ENCODE data around the gene TECTB. TPM values are rescaled to one million over a fixed set of nuclear protein-coding genes. Genes with fewer than 3 reads are reported as not detected.

TECTB gene
- total and polyA plus RNA-seq, 11 donors, result not detected

DNA sequence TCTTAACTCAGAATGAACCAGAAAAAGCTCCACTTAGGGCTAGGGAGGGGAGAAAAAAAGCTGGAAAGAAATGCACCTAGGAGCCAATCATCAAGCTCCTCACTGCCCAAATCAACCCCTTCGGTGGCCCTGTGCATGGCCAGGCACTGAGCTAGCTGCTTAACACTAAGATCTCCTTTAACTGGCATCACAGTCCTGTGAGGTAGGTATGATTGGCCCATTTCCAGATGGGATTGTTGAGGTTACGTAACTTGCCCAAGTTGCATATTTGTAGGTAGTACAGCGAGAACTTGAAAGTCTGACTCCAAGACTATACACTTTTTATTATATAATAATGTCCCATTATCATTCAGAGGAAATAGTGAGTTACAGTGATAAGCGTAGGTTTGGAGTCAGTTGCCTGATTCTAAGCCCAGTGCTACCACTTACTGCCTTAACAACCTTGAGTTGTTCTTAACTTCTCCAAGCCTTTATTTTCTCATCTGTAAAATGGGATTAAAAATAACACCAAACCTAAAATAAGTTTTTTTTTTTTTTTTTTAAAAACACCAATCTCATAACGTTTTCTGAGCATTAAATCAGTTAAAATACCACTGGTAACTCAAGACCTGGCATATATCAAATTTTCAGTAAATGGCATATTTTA is 53.5 kb downstream of the TECTB start:
- H3K4me3 ChIP-seq, result no peak overlapping the region
- H3K27ac ChIP-seq, result no peak overlapping the region
- whole genome bisulfite sequencing, 4 donors, result 77 to 85% (median 83%) methylated on average over 5 of the region's 5 CpGs
- DNase-seq (no peak), ATAC-seq (no peak)
- no peaks in the 10 kb centered on the region for H3K9me3 ChIP-seq
- no peaks in the 10 kb centered on the region for H3K36me3 ChIP-seq
- intact Hi-C loops (cut with DNase I), result no loop called here
- no peaks in the 10 kb centered on the region for H3K4me1 ChIP-seq
- no peak for TF ChIP-seq POLR2A (IDR thresholded peaks at IDR 0.05)
- TF ChIP-seq, protein P1, sequence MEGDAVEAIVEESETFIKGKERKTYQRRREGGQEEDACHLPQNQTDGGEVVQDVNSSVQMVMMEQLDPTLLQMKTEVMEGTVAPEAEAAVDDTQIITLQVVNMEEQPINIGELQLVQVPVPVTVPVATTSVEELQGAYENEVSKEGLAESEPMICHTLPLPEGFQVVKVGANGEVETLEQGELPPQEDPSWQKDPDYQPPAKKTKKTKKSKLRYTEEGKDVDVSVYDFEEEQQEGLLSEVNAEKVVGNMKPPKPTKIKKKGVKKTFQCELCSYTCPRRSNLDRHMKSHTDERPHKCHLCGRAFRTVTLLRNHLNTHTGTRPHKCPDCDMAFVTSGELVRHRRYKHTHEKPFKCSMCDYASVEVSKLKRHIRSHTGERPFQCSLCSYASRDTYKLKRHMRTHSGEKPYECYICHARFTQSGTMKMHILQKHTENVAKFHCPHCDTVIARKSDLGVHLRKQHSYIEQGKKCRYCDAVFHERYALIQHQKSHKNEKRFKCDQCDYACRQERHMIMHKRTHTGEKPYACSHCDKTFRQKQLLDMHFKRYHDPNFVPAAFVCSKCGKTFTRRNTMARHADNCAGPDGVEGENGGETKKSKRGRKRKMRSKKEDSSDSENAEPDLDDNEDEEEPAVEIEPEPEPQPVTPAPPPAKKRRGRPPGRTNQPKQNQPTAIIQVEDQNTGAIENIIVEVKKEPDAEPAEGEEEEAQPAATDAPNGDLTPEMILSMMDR (IDR thresholded peaks at IDR 0.05), result no peak
- no peaks in the 10 kb centered on the region for H3K27me3 ChIP-seq

DNA sequence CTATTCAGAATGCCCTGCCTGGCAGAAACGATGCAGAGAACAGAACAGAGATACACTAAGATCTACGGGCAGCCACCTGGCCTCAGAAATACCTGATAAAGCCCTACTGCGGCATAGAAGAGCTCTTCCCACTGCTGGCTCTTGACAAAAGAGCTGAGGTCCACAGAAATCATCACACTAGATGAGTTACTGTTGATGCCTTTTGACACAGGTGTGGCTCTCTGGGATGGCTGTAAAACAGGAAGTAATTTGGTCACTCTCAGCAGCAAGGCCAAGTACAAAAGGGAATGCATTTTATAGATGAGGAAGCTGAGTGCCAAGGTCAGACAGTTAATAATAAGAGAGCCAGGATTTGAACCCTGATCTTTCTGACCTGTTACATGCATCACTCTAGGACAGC is 55.8 kb downstream of the TECTB start:
- ATAC-seq (no peak), DNase-seq (no peak)
- Histone ChIP-seq H3K27ac (no peak overlapping the region), H3K4me1 (no peaks in the 10 kb centered on the region), H3K4me3 (no peak overlapping the region), H3K27me3 (no peaks in the 10 kb centered on the region), H3K36me3 (no peaks in the 10 kb centered on the region), H3K9me3 (no peaks in the 10 kb centered on the region)
- intact Hi-C loops (cut with DNase I), result no loop called here
- WGBS, 4 donors, result 83 to 90% (median 87%) methylated on average over 3 of the region's 3 CpGs
- TF ChIP-seq, protein P1 (IDR thresholded peaks at IDR 0.05), result no peak
- no peak for TF ChIP-seq POLR2A (IDR thresholded peaks at IDR 0.05)

DNA sequence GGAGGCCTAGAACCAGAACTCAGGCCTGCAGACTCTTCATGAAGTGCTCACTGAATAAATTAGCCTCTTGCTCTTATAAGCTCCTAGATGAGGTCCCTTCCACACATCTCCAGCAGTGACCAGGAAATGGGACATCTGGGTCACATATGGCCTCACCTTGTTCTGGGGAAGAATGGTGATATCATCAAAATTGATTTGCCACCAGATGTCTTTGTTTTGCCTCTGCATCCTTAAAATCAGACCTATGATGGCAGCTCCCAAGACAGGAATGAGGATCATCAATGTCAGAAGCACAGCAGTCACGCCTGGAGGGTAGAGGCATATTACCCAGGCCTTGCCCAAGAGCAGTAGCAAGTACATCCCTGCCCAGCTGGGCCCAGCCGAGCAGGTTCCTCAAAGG is 57.4 kb downstream of the TECTB start:
- Histone ChIP-seq H3K9me3 (no peaks in the 10 kb centered on the region), H3K27me3 (no peaks in the 10 kb centered on the region), H3K4me3 (no peak overlapping the region), H3K4me1 (no peaks in the 10 kb centered on the region), H3K27ac (no peak overlapping the region), H3K36me3 (no peaks in the 10 kb centered on the region)
- DNase-seq, result no peak
- ATAC-seq, result no peak
- intact Hi-C loops (cut with DNase I), result loop anchor here in 1 of 10 donors (5.0 kb wide), 1 partner anchor 72 kb away; no protein-coding TSS in a partner anchor
- 87 to 100% (median 93%) methylated on average over 2 of the region's 2 CpGs for WGBS, 4 donors
- no peak for TF ChIP-seq POLR2A (IDR thresholded peaks at IDR 0.05)
- TF ChIP-seq, protein P1 (IDR thresholded peaks at IDR 0.05), result no peak

DNA sequence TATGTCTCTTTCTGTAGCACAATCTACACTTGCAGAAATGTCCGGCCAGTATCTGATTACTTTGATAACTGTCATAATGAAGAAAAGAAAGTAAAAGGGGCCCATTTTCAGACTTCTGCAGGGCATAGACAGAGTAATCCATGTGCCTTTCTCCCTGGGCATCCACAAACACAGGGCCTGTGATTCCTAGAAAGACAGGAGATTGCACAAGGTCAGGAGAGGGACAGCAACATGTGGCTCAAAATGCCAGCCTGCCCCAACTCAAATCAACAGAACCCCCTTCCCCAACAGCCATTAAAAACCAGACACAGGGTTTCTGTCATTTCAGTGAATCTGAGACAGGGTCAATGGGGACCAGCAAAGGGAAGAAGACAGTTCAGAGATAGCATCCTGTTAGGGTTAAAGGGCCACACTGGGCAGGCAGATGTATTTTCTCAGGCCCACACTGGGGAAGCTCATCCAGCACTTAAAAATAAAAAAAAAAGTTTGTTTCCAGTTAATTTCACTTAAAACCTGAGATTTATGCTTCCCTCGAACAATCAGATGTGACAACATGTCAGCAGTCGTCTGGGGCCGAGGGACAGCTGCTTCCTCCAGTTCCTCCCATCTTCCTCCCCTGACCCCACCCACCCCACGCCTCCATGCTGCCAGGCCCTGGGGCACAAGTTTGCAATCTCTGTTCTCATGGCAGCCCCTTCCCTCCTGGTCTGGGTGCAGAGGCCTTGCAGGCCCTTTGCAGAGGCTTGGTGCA is 60.0 kb downstream of the TECTB start:
- ATAC-seq (no peak), DNase-seq (no peak)
- intact Hi-C loops (cut with DNase I), result loop anchor here in 1 of 10 donors (5.0 kb wide), 1 partner anchor 69 kb away; no protein-coding TSS in a partner anchor
- TF ChIP-seq, protein P1 (IDR thresholded peaks at IDR 0.05), result no peak
- TF ChIP-seq POLR2A (IDR thresholded peaks at IDR 0.05), result no peak
- Histone ChIP-seq H3K4me1 (no peaks in the 10 kb centered on the region), H3K9me3 (no peaks in the 10 kb centered on the region), H3K36me3 (no peaks in the 10 kb centered on the region), H3K27ac (no peak overlapping the region), H3K4me3 (no peak overlapping the region), H3K27me3 (no peaks in the 10 kb centered on the region)
- WGBS, 4 donors, result 46 to 55% (median 52%) methylated on average over 5 of the region's 5 CpGs

Data from heart left ventricle (tissue), 16 donors.